Esophagus mucosa (tissue), 1 donor: ENCODE data around the gene ENTREP1. TPM values are rescaled to one million over a fixed set of nuclear protein-coding genes. Genes with fewer than 3 reads are reported as not detected.

Source experiments
- ATAC-seq: fragments of 200-7000 bp; cut with Tn5 transposase; one replicate; pipeline ENCODE4 v1.9.1; 2020
- total RNA-seq: library from RNA; stranded (reverse); gene quantifications from one replicate; pipeline ENCODE4 v1.2.4, GENCODE V29; 2023
- donor health status: DM: yes; HTN: yes; CAD: no.

Gene ENTREP1
- total RNA-seq, 1 donor from 2014 or later, result 3.5 TPM

GRCh38 chr9:69323861-69324260 is 1.2 kb upstream of the ENTREP1 start:
- no peak for ATAC-seq

GRCh38 chr9:69325409-69326212 is 596 bp downstream of the ENTREP1 start:
- peak; percentile 37 for ATAC-seq

GRCh38 chr9:69326261-69326660 is 1.2 kb downstream of the ENTREP1 start:
- no peak for ATAC-seq

GRCh38 chr9:69330580-69330979 is 5.6 kb downstream of the ENTREP1 start:
- no peak for ATAC-seq

- peak; percentile 61 for ATAC-seq
Observed at GRCh38 chr9:69331444-69331843, 6.4 kb downstream of the ENTREP1 start.

- peak; percentile 56 for ATAC-seq
Observed at GRCh38 chr9:69332067-69332685, 7.2 kb downstream of the ENTREP1 start.

- peak; percentile 29 for ATAC-seq
Observed at GRCh38 chr9:69333716-69334115, 8.7 kb downstream of the ENTREP1 start.

GRCh38 chr9:69334317-69334716 is 9.3 kb downstream of the ENTREP1 start:
- no peak for ATAC-seq

- no peak for ATAC-seq
Observed at GRCh38 chr9:69339620-69340019, 14.6 kb downstream of the ENTREP1 start.

- no peak for ATAC-seq
Observed at GRCh38 chr9:69340631-69341030, 15.6 kb downstream of the ENTREP1 start.

GRCh38 chr9:69342769-69343168 is 17.8 kb downstream of the ENTREP1 start:
- ATAC-seq, result peak; percentile 55

GRCh38 chr9:69344459-69344858 is 19.4 kb downstream of the ENTREP1 start:
- ATAC-seq, result no peak

GRCh38 chr9:69346596-69347390 is 21.8 kb downstream of the ENTREP1 start:
- no peak for ATAC-seq

- no peak for ATAC-seq
Observed at GRCh38 chr9:69347607-69348006, 22.6 kb downstream of the ENTREP1 start.

- no peak for ATAC-seq
Observed at GRCh38 chr9:69351227-69351626, 26.2 kb downstream of the ENTREP1 start.

- no peak for ATAC-seq
Observed at GRCh38 chr9:69355232-69355631, 30.2 kb downstream of the ENTREP1 start.

- ATAC-seq, result no peak
Observed at GRCh38 chr9:69357030-69357775, 32.2 kb downstream of the ENTREP1 start.

- ATAC-seq, result no peak
Observed at GRCh38 chr9:69357821-69358220, 32.8 kb downstream of the ENTREP1 start.

GRCh38 chr9:69363191-69363590 is 38.2 kb downstream of the ENTREP1 start:
- no peak for ATAC-seq

- ATAC-seq, result no peak
Observed at GRCh38 chr9:69364510-69365150, 39.6 kb downstream of the ENTREP1 start.

GRCh38 chr9:69370430-69370829 is 45.4 kb downstream of the ENTREP1 start:
- no peak for ATAC-seq

- ATAC-seq, result no peak
Observed at GRCh38 chr9:69371001-69371400, 46.0 kb downstream of the ENTREP1 start.
